Measurements from ENCODE around the gene UBR2.
A peak's percentile ranks its signal among the peaks of the same experiment; 100 is the strongest.
"Not testable (repeated sequence)": the region's sequence is repeated elsewhere in the genome, so short reads cannot be mapped to it uniquely, and the experiment has no call there.

Gene UBR2

GRCh38 chr6:42726485-42727086 is 162.8 kb downstream of the UBR2 start:
- DNase-seq (ENCODE audit: low read depth in 2 of 3, low spot score in 2 of 3): peak in 2 of 3 experiments; percentile 19 to 38

- DNase-seq (ENCODE audit: low read depth in 2 of 3, low spot score in 2 of 3): peak in 1 of 3 experiments; percentile 17
These were observed 163.3 kb downstream of the UBR2 start for GRCh38 chr6:42727087-42727611.

GRCh38 chr6:42727627-42728026 is 163.8 kb downstream of the UBR2 start:
- no peak for DNase-seq (ENCODE audit: low read depth in 2 of 3, low spot score in 2 of 3)

- no peak for DNase-seq (ENCODE audit: low read depth in 2 of 3, low spot score in 2 of 3)
These were observed 165.9 kb downstream of the UBR2 start for GRCh38 chr6:42729731-42730130.

DNA sequence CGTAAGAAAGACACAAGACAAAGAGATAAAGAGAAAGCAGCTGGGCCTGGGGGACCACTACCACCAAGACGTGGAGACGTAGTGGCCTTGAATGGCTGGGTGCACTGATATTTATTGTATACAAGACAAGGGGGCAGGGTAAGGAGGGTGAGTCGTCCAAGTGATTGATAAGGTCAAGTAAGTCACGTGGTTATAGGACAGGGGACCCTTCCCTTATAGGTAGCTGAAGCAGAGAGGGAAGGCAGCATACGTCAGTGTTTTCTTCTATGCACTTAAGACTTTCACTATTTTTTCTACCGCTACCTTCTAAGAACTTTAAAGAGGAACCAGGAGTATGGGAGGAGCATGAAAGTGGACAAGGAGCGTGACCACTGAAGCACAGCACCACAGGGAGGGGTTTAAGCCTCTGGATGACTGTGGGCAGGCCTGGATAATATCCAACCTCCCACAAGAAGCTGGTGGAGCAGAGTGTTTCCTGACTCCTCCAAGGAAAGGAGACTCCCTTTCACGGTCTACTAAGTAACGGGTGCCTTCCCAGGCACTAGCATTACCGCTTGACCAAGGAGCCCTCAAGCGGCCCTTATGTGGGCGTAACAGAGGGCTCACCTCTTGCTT is 170.1 kb downstream of the UBR2 start:
- not testable (repeated sequence) for DNase-seq (ENCODE audit: low read depth in 2 of 3, low spot score in 2 of 3)

- no peak for DNase-seq (ENCODE audit: low read depth in 2 of 3, low spot score in 2 of 3)
These were observed 172.1 kb downstream of the UBR2 start for GRCh38 chr6:42735976-42736375.

DNA sequence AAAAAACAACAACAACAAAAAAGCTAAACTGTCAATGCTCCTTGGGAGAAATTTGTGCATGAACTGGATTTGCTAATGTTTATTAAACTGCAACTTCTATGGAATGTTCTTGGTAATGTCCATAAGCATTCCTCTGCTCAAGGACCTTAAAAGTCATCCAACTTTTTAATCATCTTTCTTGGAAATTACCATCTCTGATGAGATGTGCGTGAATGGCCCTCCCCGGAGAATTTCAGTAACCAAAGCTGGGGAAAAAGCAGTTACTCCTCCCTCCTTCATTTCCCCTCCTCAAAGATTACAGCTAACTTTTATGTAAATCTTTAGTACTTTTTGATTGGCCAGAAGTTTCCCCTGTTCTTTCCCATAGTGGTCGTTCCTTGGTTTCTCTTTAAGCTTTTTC is 176.9 kb downstream of the UBR2 start:
- DNase-seq (ENCODE audit: low read depth in 2 of 3, low spot score in 2 of 3): no peak

DNA sequence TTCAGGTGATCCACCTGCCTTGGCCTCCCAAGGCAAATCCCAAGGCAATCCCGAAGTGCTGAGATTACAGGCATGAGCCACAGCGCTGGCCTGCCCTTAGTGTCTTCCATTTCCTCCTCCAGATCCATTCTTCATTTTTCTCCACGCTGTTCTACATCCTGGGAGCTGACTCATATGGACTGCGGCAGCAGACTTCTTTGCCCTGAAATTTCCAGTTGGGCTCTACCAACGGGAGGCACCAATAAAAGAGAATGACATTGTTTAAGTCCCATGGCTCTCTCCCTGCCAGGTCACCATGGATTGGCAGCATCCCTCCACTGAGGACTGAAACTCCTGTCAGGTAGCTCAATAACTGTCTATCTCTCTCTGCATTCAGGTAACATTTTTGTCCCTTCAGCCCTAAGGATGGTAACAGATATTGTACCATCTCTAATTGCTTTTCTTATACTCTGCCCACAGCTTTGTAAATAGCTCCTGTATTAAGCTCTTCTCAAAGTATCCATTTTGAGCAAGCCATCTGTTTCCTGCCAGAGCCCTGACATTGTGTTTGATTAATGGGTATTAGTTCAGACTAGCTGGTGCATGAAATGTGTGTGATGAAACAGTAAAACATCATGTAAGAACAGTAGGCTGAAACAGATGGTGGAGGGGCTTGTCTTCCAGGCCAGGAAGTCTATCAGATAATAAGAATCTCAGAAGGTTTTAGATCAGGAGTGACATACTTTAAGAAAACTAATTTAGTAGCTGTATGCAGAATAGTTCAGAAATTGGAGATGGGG is 178.5 kb downstream of the UBR2 start:
- no peak for DNase-seq (ENCODE audit: low read depth in 2 of 3, low spot score in 2 of 3)
